ENCODE data around the gene SMIM24. TPM values are rescaled to one million over a fixed set of nuclear protein-coding genes. Genes with fewer than 3 reads are reported as not detected.
"Not testable (repeated sequence)": the region's sequence is repeated elsewhere in the genome, so short reads cannot be mapped to it uniquely, and the experiment has no call there.

Gene SMIM24
- total and polyA plus RNA-seq, 10 of the 15 experiments (the other 5 are each of a cell fraction or from before 2014, with no cell fraction given) = 0.14 to 0.44 (median 0.23) TPM; not detected in 4

DNA sequence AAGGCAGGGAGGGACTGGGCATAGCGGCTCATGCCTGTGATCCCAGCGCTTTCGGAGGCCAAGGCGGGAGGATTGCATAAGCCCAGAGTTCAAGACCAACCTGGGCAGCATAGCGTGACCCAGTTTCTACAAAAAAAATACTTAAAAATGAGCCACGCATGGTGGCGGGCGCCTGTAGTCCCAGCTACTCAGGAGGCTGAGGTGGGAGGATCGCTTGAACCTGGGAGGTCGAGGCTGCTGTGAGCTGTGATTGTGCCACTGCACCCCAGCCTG, 27.4 kb downstream of the SMIM24 start:
- H3K36me3 ChIP-seq (ENCODE audit: control insufficient read depth in 2 of 2, insufficient read depth in 2 of 2, low read length in 1 of 2) = peaks cover 12 to 31% of the 10 kb centered on the region in 2 experiments; a peak in 3 of 4 replicates
- intact Hi-C loops (cut with micrococcal nuclease; ENCODE audit: unreplicated experiment); RAD21 ChIA-PET (ENCODE audit: unreplicated experiment); H3K27ac ChIP-seq (ENCODE audit: control insufficient read depth, insufficient read depth); in situ Hi-C loops (cut with MboI); FAIRE-seq; BruUV-seq (replicated peaks); H3K27me3 ChIP-seq (replicated peaks in 1 of 2; ENCODE audit: control insufficient read depth in 2 of 2, insufficient read depth in 2 of 2, low read length in 1 of 2); H3K9ac ChIP-seq (ENCODE audit: control insufficient read depth, insufficient read depth, low read length); H3K4me2 ChIP-seq (ENCODE audit: control insufficient read depth, insufficient read depth); H3K4me3 ChIP-seq; POLR2A ChIA-PET; H3K79me2 ChIP-seq (ENCODE audit: control insufficient read depth, insufficient read depth, low read length); ATAC-seq; DNase-seq (ENCODE audit: low read depth, low spot score); H2AFZ ChIP-seq (ENCODE audit: control insufficient read depth, low read depth, low read length); H3K9me3 ChIP-seq (replicated peaks; ENCODE audit: control insufficient read depth, insufficient read depth, low read length); H3K4me1 ChIP-seq (ENCODE audit: control insufficient read depth, insufficient read depth, low read length); H4K20me1 ChIP-seq (ENCODE audit: control insufficient read depth, insufficient read depth); CTCF ChIA-PET: not testable (repeated sequence)
- 99% methylated on average over 10 of the region's 10 CpGs for WGBS (ENCODE audit: insufficient coverage, insufficient replicate concordance, low lambda C conversion rate, missing lambda C conversion rate)
- SMC1A ChIA-PET (ENCODE audit: uncharacterized antibody, unreplicated experiment) = interaction anchor here (0.6 kb wide), 1 partner anchor 255 kb away, joined by 3 read pairs; no protein-coding TSS in a partner anchor

- Histone ChIP-seq H3K36me3 (ENCODE audit: control insufficient read depth in 2 of 2, insufficient read depth in 2 of 2, low read length in 1 of 2) (peaks cover 12 to 32% of the 10 kb centered on the region in 2 experiments; a peak in 3 of 4 replicates), H3K9me3 (replicated peaks; ENCODE audit: control insufficient read depth, insufficient read depth, low read length) (no peaks in the 10 kb centered on the region), H3K4me1 (ENCODE audit: control insufficient read depth, insufficient read depth, low read length) (no peaks in the 10 kb centered on the region), H2AFZ (ENCODE audit: control insufficient read depth, low read depth, low read length) (no peak overlapping the region), H3K4me2 (ENCODE audit: control insufficient read depth, insufficient read depth) (no peak overlapping the region), H3K27ac (ENCODE audit: control insufficient read depth, insufficient read depth) (no peak overlapping the region), H3K27me3 (replicated peaks in 1 of 2; ENCODE audit: control insufficient read depth in 2 of 2, insufficient read depth in 2 of 2, low read length in 1 of 2) (no peaks in the 10 kb centered on the region), H3K4me3 (no peak overlapping the region), H3K79me2 (ENCODE audit: control insufficient read depth, insufficient read depth, low read length) (no peaks in the 10 kb centered on the region), H4K20me1 (ENCODE audit: control insufficient read depth, insufficient read depth) (no peaks in the 10 kb centered on the region), H3K9ac (ENCODE audit: control insufficient read depth, insufficient read depth, low read length) (no peak overlapping the region)
- ChIA-PET RAD21 (ENCODE audit: unreplicated experiment) (no interaction called here), CTCF (no interaction called here), SMC1A (ENCODE audit: uncharacterized antibody, unreplicated experiment) (interaction anchor here (0.6 kb wide), 2 partner anchors 64 to 255 kb away, joined by 3 to 4 read pairs; no protein-coding TSS in a partner anchor), POLR2A (interaction anchor here (0.6 kb wide), 2 partner anchors 271 to 463 kb away, joined by 3 read pairs; no protein-coding TSS in a partner anchor)
- WGBS (ENCODE audit: insufficient coverage, insufficient replicate concordance, low lambda C conversion rate, missing lambda C conversion rate) = 84% methylated on average over 38 of the region's 38 CpGs
- no peak for TF ChIP-seq LARP7 (IDR thresholded peaks at IDR 0.05)
- TF ChIP-seq STAT3 (IDR thresholded peaks at IDR 0.05; ENCODE audit: low read depth, low read length) = no peak
- TF ChIP-seq, protein P1, sequence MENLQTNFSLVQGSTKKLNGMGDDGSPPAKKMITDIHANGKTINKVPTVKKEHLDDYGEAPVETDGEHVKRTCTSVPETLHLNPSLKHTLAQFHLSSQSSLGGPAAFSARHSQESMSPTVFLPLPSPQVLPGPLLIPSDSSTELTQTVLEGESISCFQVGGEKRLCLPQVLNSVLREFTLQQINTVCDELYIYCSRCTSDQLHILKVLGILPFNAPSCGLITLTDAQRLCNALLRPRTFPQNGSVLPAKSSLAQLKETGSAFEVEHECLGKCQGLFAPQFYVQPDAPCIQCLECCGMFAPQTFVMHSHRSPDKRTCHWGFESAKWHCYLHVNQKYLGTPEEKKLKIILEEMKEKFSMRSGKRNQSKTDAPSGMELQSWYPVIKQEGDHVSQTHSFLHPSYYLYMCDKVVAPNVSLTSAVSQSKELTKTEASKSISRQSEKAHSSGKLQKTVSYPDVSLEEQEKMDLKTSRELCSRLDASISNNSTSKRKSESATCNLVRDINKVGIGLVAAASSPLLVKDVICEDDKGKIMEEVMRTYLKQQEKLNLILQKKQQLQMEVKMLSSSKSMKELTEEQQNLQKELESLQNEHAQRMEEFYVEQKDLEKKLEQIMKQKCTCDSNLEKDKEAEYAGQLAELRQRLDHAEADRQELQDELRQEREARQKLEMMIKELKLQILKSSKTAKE (IDR thresholded peaks at IDR 0.05; ENCODE audit: low read depth, poor library complexity, severe bottlenecking) = no peak
- no peak for TF ChIP-seq ZNF384 (IDR thresholded peaks at IDR 0.05; ENCODE audit: borderline replicate concordance, low read depth, low read length)
- TF ChIP-seq CBX3 (IDR thresholded peaks at IDR 0.05; ENCODE audit: borderline replicate concordance, low read depth) = no peak
- TF ChIP-seq, protein P2, sequence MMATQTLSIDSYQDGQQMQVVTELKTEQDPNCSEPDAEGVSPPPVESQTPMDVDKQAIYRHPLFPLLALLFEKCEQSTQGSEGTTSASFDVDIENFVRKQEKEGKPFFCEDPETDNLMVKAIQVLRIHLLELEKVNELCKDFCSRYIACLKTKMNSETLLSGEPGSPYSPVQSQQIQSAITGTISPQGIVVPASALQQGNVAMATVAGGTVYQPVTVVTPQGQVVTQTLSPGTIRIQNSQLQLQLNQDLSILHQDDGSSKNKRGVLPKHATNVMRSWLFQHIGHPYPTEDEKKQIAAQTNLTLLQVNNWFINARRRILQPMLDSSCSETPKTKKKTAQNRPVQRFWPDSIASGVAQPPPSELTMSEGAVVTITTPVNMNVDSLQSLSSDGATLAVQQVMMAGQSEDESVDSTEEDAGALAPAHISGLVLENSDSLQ (IDR thresholded peaks at IDR 0.05) = no peak
- no peak for TF ChIP-seq EED (IDR thresholded peaks at IDR 0.05; ENCODE audit: low read depth)
- no peak for TF ChIP-seq POLR2AphosphoS5 (IDR thresholded peaks at IDR 0.05; ENCODE audit: low read length)
- TF ChIP-seq JUNB (IDR thresholded peaks at IDR 0.05) = no peak
- no peak for TF ChIP-seq CBX5 (IDR thresholded peaks at IDR 0.05; ENCODE audit: low read depth)
- no peak for TF ChIP-seq RBBP5 (conservative IDR thresholded peaks at IDR 0.05)
- TF ChIP-seq RELA (IDR thresholded peaks at IDR 0.05; ENCODE audit: borderline replicate concordance, partially characterized antibody) = no peak
- TF ChIP-seq SREBF1 (IDR thresholded peaks at IDR 0.05; ENCODE audit: low read length) = no peak
- in situ Hi-C loops (cut with MboI) (no loop called here), intact Hi-C loops (cut with micrococcal nuclease; ENCODE audit: unreplicated experiment) (no loop called here)
- no peak for FAIRE-seq
- no peak for DNase-seq (ENCODE audit: low read depth, low spot score)
- no peak for ATAC-seq
- BruUV-seq (replicated peaks) = no TSS peak
Measured at GRCh38 chr19:3452171-3452941, 28.0 kb downstream of the SMIM24 start.
